Bronchial epithelial cell (primary cell): ENCODE measurements around the gene IFNG. TPM values are rescaled to one million over a fixed set of nuclear protein-coding genes. Genes with fewer than 3 reads are reported as not detected.

Experiments
- DNase-seq: peaks from one replicate; pipeline ENCODE4 v3.0.0-alpha.2; 2010; ENCODE audit warnings: low read depth
- FAIRE-seq: peaks from 2 replicates; lab custom pipeline; 2011; peaks lifted over from hg19 to GRCh38; lab: Jason Lieb, UNC
- H3K27me3 ChIP-seq: 2 replicates; pipeline ENCODE4 v1.5.1; 2011; ENCODE audit warnings: low read length; ENCODE audit not compliant: control insufficient read depth, insufficient read depth
- H3K36me3 ChIP-seq: 2 replicates; pipeline ENCODE4 v1.5.1; 2011; ENCODE audit warnings: low read length; ENCODE audit not compliant: control insufficient read depth, insufficient read depth
- H3K4me3 ChIP-seq: 2 replicates; pipeline ENCODE4 v1.5.1; 2011; ENCODE audit warnings: mild to moderate bottlenecking, low read depth, low read length, control low read depth
- total RNA-seq: library from RNA; depleted of rRNA; stranded (reverse); fragments of >200 nt; gene quantifications from 2 replicates; pipeline ENCODE4 v1.2.1, GENCODE V29; 2014
- TF ChIP-seq, protein P1 (sequence below): IDR thresholded peaks from 2 replicates; pipeline ENCODE4 v1.5.1; 2011; ENCODE audit warnings: mild to moderate bottlenecking, moderate library complexity, low read length, control low read depth, inconsistent platforms; ENCODE audit not compliant: insufficient read depth, severe bottlenecking

IFNG gene
- total RNA-seq, 1 donor from 2014 or later, result not detected

DNA sequence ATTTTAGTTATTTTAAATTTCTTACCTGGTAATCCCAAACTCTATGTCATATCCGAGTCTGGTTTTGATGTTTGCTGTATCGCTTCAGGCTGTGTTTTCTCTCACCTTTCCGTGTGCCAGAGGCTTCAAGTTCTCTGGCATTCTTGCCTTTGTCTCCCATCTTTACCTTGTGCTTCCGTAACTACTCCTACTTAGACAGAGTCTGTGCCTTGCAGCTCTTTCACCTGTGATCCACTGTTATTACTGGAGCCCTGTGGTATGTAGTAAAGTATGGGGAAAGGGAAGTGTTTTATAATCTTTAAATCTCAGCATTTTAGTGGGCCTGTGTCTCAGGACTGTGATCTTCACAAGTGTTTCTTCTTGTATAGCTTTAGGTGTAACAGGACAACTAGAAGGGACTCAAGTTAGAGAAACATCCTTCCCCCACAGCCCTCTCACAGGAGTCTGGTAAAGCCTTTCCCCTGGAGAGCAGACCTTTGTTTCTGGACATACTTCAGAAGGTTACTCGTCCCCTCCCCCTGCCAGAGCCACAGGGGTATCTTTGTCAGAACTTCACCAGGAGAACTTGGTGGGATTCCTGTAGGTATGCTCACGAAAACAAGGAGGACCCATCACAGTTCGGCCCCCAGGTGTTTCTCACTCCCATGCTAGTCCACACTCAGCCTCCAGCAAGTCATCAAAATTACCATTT lies 11.1 kb downstream of the IFNG start:
- FAIRE-seq, result no peak

DNA sequence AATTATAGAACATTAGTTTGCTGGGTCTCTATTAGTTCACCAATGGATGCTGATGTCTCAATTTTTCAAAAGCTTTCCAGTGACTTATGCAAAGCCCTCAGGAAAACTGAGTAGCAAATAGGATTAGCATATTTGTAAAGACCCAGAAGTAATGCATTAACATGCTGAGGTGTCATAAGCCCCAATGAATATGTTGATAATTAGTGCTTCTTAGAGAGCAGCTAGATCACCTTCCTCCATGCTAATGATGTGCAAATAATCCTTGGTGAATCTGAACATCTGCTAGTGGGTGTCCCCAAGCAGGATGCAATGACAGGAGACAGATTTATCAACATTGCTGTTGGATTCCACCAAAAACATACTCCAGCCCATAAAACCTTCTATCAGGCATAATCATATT lies 19.0 kb downstream of the IFNG start:
- DNase-seq (no peak), FAIRE-seq (no peak)
- Histone ChIP-seq H3K36me3 (no peaks in the 10 kb centered on the region), H3K4me3 (no peak overlapping the region), H3K27me3 (peaks cover 2% of the 10 kb centered on the region)
- TF ChIP-seq, protein P1, sequence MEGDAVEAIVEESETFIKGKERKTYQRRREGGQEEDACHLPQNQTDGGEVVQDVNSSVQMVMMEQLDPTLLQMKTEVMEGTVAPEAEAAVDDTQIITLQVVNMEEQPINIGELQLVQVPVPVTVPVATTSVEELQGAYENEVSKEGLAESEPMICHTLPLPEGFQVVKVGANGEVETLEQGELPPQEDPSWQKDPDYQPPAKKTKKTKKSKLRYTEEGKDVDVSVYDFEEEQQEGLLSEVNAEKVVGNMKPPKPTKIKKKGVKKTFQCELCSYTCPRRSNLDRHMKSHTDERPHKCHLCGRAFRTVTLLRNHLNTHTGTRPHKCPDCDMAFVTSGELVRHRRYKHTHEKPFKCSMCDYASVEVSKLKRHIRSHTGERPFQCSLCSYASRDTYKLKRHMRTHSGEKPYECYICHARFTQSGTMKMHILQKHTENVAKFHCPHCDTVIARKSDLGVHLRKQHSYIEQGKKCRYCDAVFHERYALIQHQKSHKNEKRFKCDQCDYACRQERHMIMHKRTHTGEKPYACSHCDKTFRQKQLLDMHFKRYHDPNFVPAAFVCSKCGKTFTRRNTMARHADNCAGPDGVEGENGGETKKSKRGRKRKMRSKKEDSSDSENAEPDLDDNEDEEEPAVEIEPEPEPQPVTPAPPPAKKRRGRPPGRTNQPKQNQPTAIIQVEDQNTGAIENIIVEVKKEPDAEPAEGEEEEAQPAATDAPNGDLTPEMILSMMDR, result no peak

More for the DNA sequence above, 11.1 kb downstream of the IFNG start:
- no peak overlapping the region for H3K4me3 ChIP-seq
- no peaks in the 10 kb centered on the region for H3K36me3 ChIP-seq
- H3K27me3 ChIP-seq, result peaks cover 3% of the 10 kb centered on the region
- TF ChIP-seq, protein P1, result no peak
- no peak for DNase-seq

DNA sequence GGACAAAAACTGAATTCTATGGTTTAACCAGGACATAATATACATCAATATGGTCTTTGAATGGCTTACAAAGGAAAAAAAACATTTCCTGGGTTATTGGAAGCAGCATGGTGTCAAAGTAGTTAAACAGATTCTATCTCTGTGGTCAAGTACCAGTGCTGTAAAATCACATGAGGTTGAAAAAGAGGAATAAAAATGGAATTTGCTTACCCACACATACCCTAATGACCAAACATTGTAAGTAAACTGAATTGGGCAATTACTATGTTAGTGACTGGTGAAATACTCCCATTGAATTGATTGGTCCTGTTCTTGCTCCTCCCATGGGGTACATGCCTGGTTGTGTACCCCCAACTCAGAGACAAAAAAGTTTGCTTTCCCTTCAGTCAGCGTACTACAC lies 19.6 kb downstream of the IFNG start:
- no peak overlapping the region for H3K4me3 ChIP-seq
- DNase-seq (no peak), FAIRE-seq (no peak)
- H3K27me3 ChIP-seq, result peaks cover 2% of the 10 kb centered on the region
- TF ChIP-seq, protein P1, result no peak
- no peaks in the 10 kb centered on the region for H3K36me3 ChIP-seq

DNA sequence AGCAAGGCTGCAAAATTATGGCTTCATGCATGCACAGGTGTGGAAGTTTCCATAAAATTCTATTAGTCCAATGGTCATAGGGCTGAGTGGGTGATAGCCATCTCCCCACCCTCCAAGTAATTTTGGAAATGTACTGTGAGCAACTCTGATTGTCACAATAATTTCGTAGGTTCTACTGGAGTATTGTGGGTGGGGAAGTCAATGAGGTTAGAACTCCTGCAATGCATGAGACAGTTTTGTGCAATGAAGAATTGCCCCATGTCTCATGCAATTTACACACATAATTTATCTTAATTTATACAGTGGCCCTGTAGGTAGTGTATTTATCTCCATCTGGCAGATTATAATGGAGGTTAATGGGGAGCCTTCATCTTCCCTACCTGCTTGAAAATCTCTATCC lies 20.5 kb downstream of the IFNG start:
- Histone ChIP-seq H3K27me3 (peaks cover 2% of the 10 kb centered on the region), H3K4me3 (no peak overlapping the region), H3K36me3 (no peaks in the 10 kb centered on the region)
- no peak for DNase-seq
- no peak for FAIRE-seq
- TF ChIP-seq, protein P1, result no peak

DNA sequence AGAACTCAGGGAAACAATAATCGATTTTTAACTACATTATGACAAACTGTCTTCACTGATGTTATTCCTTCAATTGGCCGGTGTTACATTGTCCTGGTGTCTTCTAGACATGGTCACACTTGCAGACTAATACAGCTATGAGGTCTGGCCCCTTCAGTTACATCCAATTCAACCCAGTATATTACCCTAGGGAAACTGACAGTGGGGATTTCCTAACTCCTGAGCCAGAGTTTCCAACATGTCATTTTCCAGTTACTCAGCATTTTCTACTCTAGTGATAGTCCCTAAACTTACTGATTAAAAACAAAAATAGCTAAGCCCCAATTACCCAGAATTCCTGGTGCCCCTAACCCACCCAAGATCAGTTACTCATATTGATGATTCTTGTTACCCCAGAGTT lies 21.1 kb downstream of the IFNG start:
- peaks cover 2% of the 10 kb centered on the region for H3K27me3 ChIP-seq
- no peak overlapping the region for H3K4me3 ChIP-seq
- DNase-seq (no peak), FAIRE-seq (no peak)
- H3K36me3 ChIP-seq, result no peaks in the 10 kb centered on the region
- TF ChIP-seq, protein P1, result no peak
